GM13977 (cell line): ENCODE data around the gene GRIK5.

Experiments
- DNase-seq: peaks from one replicate; pipeline ENCODE4 v3.0.0; 2012; ENCODE audit warnings: low spot score
- CTCF ChIP-seq: IDR thresholded peaks from 2 replicates; pipeline ENCODE4 v1.5.1; 2012; ENCODE audit warnings: mild to moderate bottlenecking, control low read depth; ENCODE audit not compliant: insufficient read depth; ENCODE audit errors: extremely low read depth, missing control alignments
- in situ Hi-C: fragments of 300-500 bp; cut with MboI; formaldehyde crosslinking; loops from one replicate; pipeline ENCODE4 v1.12.0; 2022; ENCODE audit warnings: low sequenced_read_pairs, low pct_unique_long_range_greater_than_20kb, mixed read lengths, inconsistent platforms; ENCODE audit not compliant: unreplicated experiment

GRIK5 gene

GRCh38 chr19:42069619-42070351, at the start of gene GRIK5:
Gene GRIK5 (minus strand): TSS chr19:42070206. CDS start chr19:42065770, 4,436 bp downstream.
- in situ Hi-C loops, result no loop called here
- no peak for DNase-seq
- no peak for TF ChIP-seq CTCF

GRCh38 chr19:42117076-42117475, 47.1 kb upstream of the GRIK5 start:
- DNase-seq, result no peak
- TF ChIP-seq CTCF, result no peak
- in situ Hi-C loops, result loop anchor here (25.0 kb wide), 1 partner anchor 170 kb away; no protein-coding TSS in a partner anchor

- TF ChIP-seq CTCF, result peak; percentile 45
- in situ Hi-C loops, result loop anchor here (25.0 kb wide), 1 partner anchor 171 kb away; no protein-coding TSS in a partner anchor
- no peak for DNase-seq
Observed at GRCh38 chr19:42116308-42117075, 46.5 kb upstream of the GRIK5 start.

GRCh38 chr19:42115705-42116104, 45.7 kb upstream of the GRIK5 start:
- in situ Hi-C loops, result loop anchor here (25.0 kb wide), 1 partner anchor 172 kb away; no protein-coding TSS in a partner anchor

GRCh38 chr19:42115219-42115618, 45.2 kb upstream of the GRIK5 start:
- in situ Hi-C loops, result loop anchor here (25.0 kb wide), 1 partner anchor 172 kb away; no protein-coding TSS in a partner anchor
- DNase-seq, result no peak
- TF ChIP-seq CTCF, result no peak

More at GRCh38 chr19:42115705-42116104, 45.7 kb upstream of the GRIK5 start:
- TF ChIP-seq CTCF, result no peak
- no peak for DNase-seq

GRCh38 chr19:42114412-42114811, 44.4 kb upstream of the GRIK5 start:
- in situ Hi-C loops, result loop anchor here (5.0 to 25.0 kb wide), 2 partner anchors 73 to 173 kb away; no protein-coding TSS in a partner anchor
- DNase-seq, result peak; percentile 81
- no peak for TF ChIP-seq CTCF
